ENCODE measurements around the gene FBXW4.

The FBXW4 gene

GRCh38 chr10:101721806-101722205 lies 26.8 kb upstream of the FBXW4 start:
- Histone ChIP-seq H3K27me3 (ENCODE audit: control insufficient read depth in 1 of 2, insufficient read depth in 2 of 2, low read length in 2 of 2) (no peaks in the 10 kb centered on the region), H3K4me1 (ENCODE audit: control insufficient read depth in 1 of 2, insufficient read depth in 2 of 2, low read length in 2 of 2) (peaks cover 13 to 17% of the 10 kb centered on the region in 2 donors), H3K9ac (ENCODE audit: low read depth in 1 of 2, low read length in 2 of 2) (no peak overlapping the region), H3K27ac (ENCODE audit: low read depth, low read length) (no peak overlapping the region), H3K9me3 (ENCODE audit: control insufficient read depth in 1 of 2, low read length in 2 of 2) (no peaks in the 10 kb centered on the region), H3K4me3 (ENCODE audit: low read depth in 1 of 2, low read length in 2 of 2) (no peak overlapping the region), H3K36me3 (ENCODE audit: control insufficient read depth in 1 of 2, insufficient read depth in 2 of 2, low read length in 2 of 2) (no peaks in the 10 kb centered on the region)

GRCh38 chr10:101720606-101721230 lies 25.7 kb upstream of the FBXW4 start:
- H3K9me3 ChIP-seq (ENCODE audit: control insufficient read depth in 1 of 2, low read length in 2 of 2) = no peaks in the 10 kb centered on the region
- H3K4me1 ChIP-seq (ENCODE audit: control insufficient read depth in 1 of 2, insufficient read depth in 2 of 2, low read length in 2 of 2) = peaks cover 11 to 14% of the 10 kb centered on the region in 2 donors
- H3K4me3 ChIP-seq (ENCODE audit: low read depth in 1 of 2, low read length in 2 of 2) = no peak overlapping the region
- H3K9ac ChIP-seq (ENCODE audit: low read depth in 1 of 2, low read length in 2 of 2) = no peak overlapping the region
- no peaks in the 10 kb centered on the region for H3K27me3 ChIP-seq (ENCODE audit: control insufficient read depth in 1 of 2, insufficient read depth in 2 of 2, low read length in 2 of 2)
- no peak overlapping the region for H3K27ac ChIP-seq (ENCODE audit: low read depth, low read length)
- H3K36me3 ChIP-seq (ENCODE audit: control insufficient read depth in 1 of 2, insufficient read depth in 2 of 2, low read length in 2 of 2) = no peaks in the 10 kb centered on the region

DNA sequence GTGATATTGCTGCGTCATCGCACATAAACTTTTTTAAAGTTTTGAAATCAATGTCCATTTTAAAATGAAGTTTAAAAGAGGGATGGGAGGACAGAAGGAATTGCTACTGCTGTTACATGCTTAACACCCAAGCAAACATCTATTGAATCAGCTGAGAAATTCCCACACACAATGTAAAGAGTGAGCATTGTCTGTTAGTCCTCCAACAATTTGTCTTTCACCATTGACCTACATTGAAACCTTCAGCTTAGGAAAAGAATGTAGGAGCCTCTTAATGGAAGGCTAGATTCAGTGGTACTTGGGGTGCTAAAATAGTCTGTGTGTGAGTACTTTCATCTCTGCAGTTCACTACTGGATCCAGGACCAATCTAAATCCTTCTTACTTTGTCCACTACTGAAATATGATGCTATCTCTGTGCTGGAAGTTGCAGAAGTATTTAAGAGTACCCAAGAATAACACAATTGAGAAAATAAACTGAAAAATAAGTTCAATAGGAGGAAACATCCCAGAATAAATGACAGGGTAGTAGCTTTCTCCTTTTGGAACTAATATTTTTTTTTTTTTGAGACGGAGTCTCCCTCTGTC lies 23.8 kb upstream of the FBXW4 start:
- Histone ChIP-seq H3K9me3 (ENCODE audit: control insufficient read depth in 1 of 2, low read length in 2 of 2) (no peaks in the 10 kb centered on the region), H3K27me3 (ENCODE audit: control insufficient read depth in 1 of 2, insufficient read depth in 2 of 2, low read length in 2 of 2) (no peaks in the 10 kb centered on the region), H3K27ac (ENCODE audit: low read depth, low read length) (no peak overlapping the region), H3K4me3 (ENCODE audit: low read depth in 1 of 2, low read length in 2 of 2) (no peak overlapping the region), H3K36me3 (ENCODE audit: control insufficient read depth in 1 of 2, insufficient read depth in 2 of 2, low read length in 2 of 2) (no peaks in the 10 kb centered on the region), H3K9ac (ENCODE audit: low read depth in 1 of 2, low read length in 2 of 2) (no peak overlapping the region), H3K4me1 (ENCODE audit: control insufficient read depth in 1 of 2, insufficient read depth in 2 of 2, low read length in 2 of 2) (peaks cover 0 to 4% of the 10 kb centered on the region in 2 donors)

DNA sequence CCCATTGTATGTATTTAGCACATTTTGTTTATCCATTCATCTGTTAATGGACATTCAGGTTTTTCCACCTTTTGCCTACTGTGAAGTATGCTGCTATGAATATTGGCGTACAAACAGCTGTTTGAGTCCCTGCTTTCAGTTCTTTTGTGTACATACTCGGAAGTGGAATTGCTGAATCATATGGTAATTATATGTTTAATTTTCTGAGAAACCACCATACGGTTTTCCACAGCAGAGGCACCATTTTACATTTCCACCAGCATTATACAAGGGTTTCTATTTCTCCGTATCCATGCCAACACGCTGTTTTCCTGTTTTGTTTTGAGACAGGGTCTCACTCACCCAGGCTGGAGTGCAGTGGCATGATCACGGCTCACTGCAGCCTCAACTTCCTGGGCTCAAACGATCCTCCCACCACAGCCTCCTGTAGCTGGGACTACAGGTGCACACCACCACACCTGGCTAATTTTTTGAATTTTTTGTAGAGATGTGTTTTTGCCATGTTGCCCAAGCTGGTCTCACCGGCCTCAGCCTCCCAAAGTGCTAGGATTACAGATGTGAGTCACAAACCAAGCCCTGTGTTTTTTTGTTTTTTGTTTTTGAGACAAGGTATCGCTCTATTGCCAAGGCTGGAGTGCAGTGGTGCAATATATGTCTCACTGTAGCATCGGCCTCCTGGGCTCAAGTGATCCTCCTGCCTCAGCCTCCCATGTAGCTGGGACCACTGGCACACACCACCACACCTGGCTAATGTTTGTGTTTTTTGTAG lies 22.1 kb upstream of the FBXW4 start:
- Histone ChIP-seq H3K9ac (ENCODE audit: low read depth in 1 of 2, low read length in 2 of 2) (no peak overlapping the region), H3K4me1 (ENCODE audit: control insufficient read depth in 1 of 2, insufficient read depth in 2 of 2, low read length in 2 of 2) (peaks cover 0 to 4% of the 10 kb centered on the region in 2 donors), H3K4me3 (ENCODE audit: low read depth in 1 of 2, low read length in 2 of 2) (no peak overlapping the region), H3K9me3 (ENCODE audit: control insufficient read depth in 1 of 2, low read length in 2 of 2) (no peaks in the 10 kb centered on the region), H3K27me3 (ENCODE audit: control insufficient read depth in 1 of 2, insufficient read depth in 2 of 2, low read length in 2 of 2) (no peaks in the 10 kb centered on the region), H3K36me3 (ENCODE audit: control insufficient read depth in 1 of 2, insufficient read depth in 2 of 2, low read length in 2 of 2) (no peaks in the 10 kb centered on the region), H3K27ac (ENCODE audit: low read depth, low read length) (no peak overlapping the region)

GRCh38 chr10:101712997-101713396 lies 18.0 kb upstream of the FBXW4 start:
- peaks cover 7 to 11% of the 10 kb centered on the region in 2 donors for H3K27me3 ChIP-seq (ENCODE audit: control insufficient read depth in 1 of 2, insufficient read depth in 2 of 2, low read length in 2 of 2)
- H3K27ac ChIP-seq (ENCODE audit: low read depth, low read length) = no peak overlapping the region
- peaks cover 0 to 4% of the 10 kb centered on the region in 2 donors for H3K4me1 ChIP-seq (ENCODE audit: control insufficient read depth in 1 of 2, insufficient read depth in 2 of 2, low read length in 2 of 2)
- no peak overlapping the region for H3K4me3 ChIP-seq (ENCODE audit: low read depth in 1 of 2, low read length in 2 of 2)
- H3K9me3 ChIP-seq (ENCODE audit: control insufficient read depth in 1 of 2, low read length in 2 of 2) = no peaks in the 10 kb centered on the region
- H3K36me3 ChIP-seq (ENCODE audit: control insufficient read depth in 1 of 2, insufficient read depth in 2 of 2, low read length in 2 of 2) = no peaks in the 10 kb centered on the region
- H3K9ac ChIP-seq (ENCODE audit: low read depth in 1 of 2, low read length in 2 of 2) = no peak overlapping the region

DNA sequence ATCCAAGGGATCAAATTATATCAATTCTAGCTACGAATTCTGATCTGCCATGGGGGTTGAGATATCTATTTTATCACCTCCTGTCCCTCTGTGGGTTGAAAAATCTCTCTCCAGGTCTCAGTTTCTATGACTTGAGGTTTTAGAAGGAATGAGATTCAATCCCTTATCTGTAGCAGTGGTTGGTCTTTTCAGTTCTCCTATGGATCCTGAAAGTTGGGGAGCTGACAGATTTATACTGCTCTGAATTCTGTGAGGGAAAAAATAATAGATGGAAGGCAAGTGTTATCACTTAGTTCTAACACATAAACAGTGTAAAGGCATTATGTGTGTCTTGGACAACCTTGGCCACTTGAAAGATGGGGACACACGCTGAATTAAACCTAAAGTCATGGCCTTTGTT lies 15.8 kb upstream of the FBXW4 start:
- Histone ChIP-seq H3K9ac (ENCODE audit: low read depth in 1 of 2, low read length in 2 of 2) (no peak overlapping the region), H3K27me3 (ENCODE audit: control insufficient read depth in 1 of 2, insufficient read depth in 2 of 2, low read length in 2 of 2) (peaks cover 7 to 13% of the 10 kb centered on the region in 2 donors), H3K4me3 (ENCODE audit: low read depth in 1 of 2, low read length in 2 of 2) (no peak overlapping the region), H3K4me1 (ENCODE audit: control insufficient read depth in 1 of 2, insufficient read depth in 2 of 2, low read length in 2 of 2) (no peaks in the 10 kb centered on the region), H3K9me3 (ENCODE audit: control insufficient read depth in 1 of 2, low read length in 2 of 2) (no peaks in the 10 kb centered on the region), H3K36me3 (ENCODE audit: control insufficient read depth in 1 of 2, insufficient read depth in 2 of 2, low read length in 2 of 2) (no peaks in the 10 kb centered on the region), H3K27ac (ENCODE audit: low read depth, low read length) (no peak overlapping the region)

- Histone ChIP-seq H3K9ac (ENCODE audit: low read depth in 1 of 2, low read length in 2 of 2) (no peak overlapping the region), H3K4me1 (ENCODE audit: control insufficient read depth in 1 of 2, insufficient read depth in 2 of 2, low read length in 2 of 2) (no peaks in the 10 kb centered on the region), H3K4me3 (ENCODE audit: low read depth in 1 of 2, low read length in 2 of 2) (no peak overlapping the region), H3K36me3 (ENCODE audit: control insufficient read depth in 1 of 2, insufficient read depth in 2 of 2, low read length in 2 of 2) (no peaks in the 10 kb centered on the region), H3K27me3 (ENCODE audit: control insufficient read depth in 1 of 2, insufficient read depth in 2 of 2, low read length in 2 of 2) (peaks cover 7 to 13% of the 10 kb centered on the region in 2 donors), H3K27ac (ENCODE audit: low read depth, low read length) (no peak overlapping the region), H3K9me3 (ENCODE audit: control insufficient read depth in 1 of 2, low read length in 2 of 2) (no peaks in the 10 kb centered on the region)
These were observed 15.2 kb upstream of the FBXW4 start for GRCh38 chr10:101710059-101710695.

GRCh38 chr10:101709359-101710058 lies 14.5 kb upstream of the FBXW4 start:
- H3K27me3 ChIP-seq (ENCODE audit: control insufficient read depth in 1 of 2, insufficient read depth in 2 of 2, low read length in 2 of 2) = peaks cover 7 to 13% of the 10 kb centered on the region in 2 donors
- no peaks in the 10 kb centered on the region for H3K4me1 ChIP-seq (ENCODE audit: control insufficient read depth in 1 of 2, insufficient read depth in 2 of 2, low read length in 2 of 2)
- no peak overlapping the region for H3K27ac ChIP-seq (ENCODE audit: low read depth, low read length)
- H3K36me3 ChIP-seq (ENCODE audit: control insufficient read depth in 1 of 2, insufficient read depth in 2 of 2, low read length in 2 of 2) = no peaks in the 10 kb centered on the region
- H3K9me3 ChIP-seq (ENCODE audit: control insufficient read depth in 1 of 2, low read length in 2 of 2) = no peaks in the 10 kb centered on the region
- H3K4me3 ChIP-seq (ENCODE audit: low read depth in 1 of 2, low read length in 2 of 2) = no peak overlapping the region
- H3K9ac ChIP-seq (ENCODE audit: low read depth in 1 of 2, low read length in 2 of 2) = no peak overlapping the region

DNA sequence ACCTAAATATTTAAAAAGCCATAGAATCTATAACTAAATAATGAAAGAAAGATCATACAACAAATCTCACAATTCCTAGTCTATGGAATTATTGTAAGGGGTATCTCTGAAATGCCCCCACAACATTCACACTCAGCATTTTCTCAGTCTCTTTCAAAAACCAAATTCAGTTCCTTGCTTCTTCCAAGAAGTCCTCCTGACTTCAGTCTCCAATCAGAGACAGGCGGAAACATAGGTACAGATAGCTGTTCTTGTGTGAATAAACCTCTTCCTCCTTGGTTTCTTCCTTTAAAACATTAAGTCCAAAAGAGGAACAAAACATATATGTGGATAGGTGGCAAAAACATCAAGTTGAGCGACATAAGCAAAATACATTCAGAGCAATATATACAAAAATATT lies 13.9 kb upstream of the FBXW4 start:
- Histone ChIP-seq H3K4me1 (ENCODE audit: control insufficient read depth in 1 of 2, insufficient read depth in 2 of 2, low read length in 2 of 2) (no peaks in the 10 kb centered on the region), H3K9me3 (ENCODE audit: control insufficient read depth in 1 of 2, low read length in 2 of 2) (no peaks in the 10 kb centered on the region), H3K27ac (ENCODE audit: low read depth, low read length) (no peak overlapping the region), H3K27me3 (ENCODE audit: control insufficient read depth in 1 of 2, insufficient read depth in 2 of 2, low read length in 2 of 2) (peaks cover 7 to 13% of the 10 kb centered on the region in 2 donors), H3K36me3 (ENCODE audit: control insufficient read depth in 1 of 2, insufficient read depth in 2 of 2, low read length in 2 of 2) (no peaks in the 10 kb centered on the region), H3K9ac (ENCODE audit: low read depth in 1 of 2, low read length in 2 of 2) (no peak overlapping the region), H3K4me3 (ENCODE audit: low read depth in 1 of 2, low read length in 2 of 2) (no peak overlapping the region)

Data from duodenal mucosa (tissue), 2 donors.